GM21619 (cell line): Measurements from ENCODE around the gene MBP.
A peak's percentile ranks its signal among the peaks of the same experiment; 100 is the strongest.

Experiments used
- ATAC-seq: cut with Tn5 transposase; IDR thresholded peaks from one replicate; pipeline ENCODE4 v1.9.1; 2021; ENCODE audit not compliant: unreplicated experiment

The MBP gene

GRCh38 chr18:77151033-77151771 is 18.6 kb upstream of the MBP start:
- ATAC-seq = no peak

GRCh38 chr18:77150588-77150987 is 18.0 kb upstream of the MBP start:
- no peak for ATAC-seq

- no peak for ATAC-seq
Measured at GRCh38 chr18:77148289-77148688, 15.7 kb upstream of the MBP start.

- ATAC-seq = peak; percentile 47
Measured at GRCh38 chr18:77147418-77147852, 14.9 kb upstream of the MBP start.

- no peak for ATAC-seq
Measured at GRCh38 chr18:77146249-77147080, 13.9 kb upstream of the MBP start.

- no peak for ATAC-seq
Measured at GRCh38 chr18:77145364-77145901, 12.8 kb upstream of the MBP start.

GRCh38 chr18:77144451-77145118 is 12.0 kb upstream of the MBP start:
- no peak for ATAC-seq

GRCh38 chr18:77144046-77144445 is 11.5 kb upstream of the MBP start:
- ATAC-seq = no peak

- no peak for ATAC-seq
Measured at GRCh38 chr18:77143196-77143595, 10.6 kb upstream of the MBP start.

GRCh38 chr18:77141401-77142118 is 9.0 kb upstream of the MBP start:
- ATAC-seq = no peak

- ATAC-seq = no peak
Measured at GRCh38 chr18:77140439-77141109, 8.0 kb upstream of the MBP start.

- no peak for ATAC-seq
Measured at GRCh38 chr18:77140030-77140429, 7.4 kb upstream of the MBP start.

GRCh38 chr18:77139619-77140018 is 7.0 kb upstream of the MBP start:
- ATAC-seq = no peak

- ATAC-seq = no peak
Measured at GRCh38 chr18:77138270-77138669, 5.7 kb upstream of the MBP start.

GRCh38 chr18:77137851-77138250 is 5.3 kb upstream of the MBP start:
- ATAC-seq = no peak

GRCh38 chr18:77136871-77137665 is 4.5 kb upstream of the MBP start:
- no peak for ATAC-seq

GRCh38 chr18:77136076-77136718 is 3.6 kb upstream of the MBP start:
- no peak for ATAC-seq

GRCh38 chr18:77135339-77136075 is 2.9 kb upstream of the MBP start:
- ATAC-seq = no peak
